GM19372 (cell line): ENCODE data around the gene RPL10A.

Source experiments
- ATAC-seq: cut with Tn5 transposase; IDR thresholded peaks from one replicate; pipeline ENCODE4 v1.9.1; 2021; ENCODE audit warnings: mild to moderate bottlenecking, low read depth, moderate library complexity; ENCODE audit not compliant: unreplicated experiment

The RPL10A gene

GRCh38 chr6:35445691-35446090 is 22.5 kb upstream of the RPL10A start:
- no peak for ATAC-seq

GRCh38 chr6:35448191-35448590 is 20.0 kb upstream of the RPL10A start:
- ATAC-seq, result no peak

- no peak for ATAC-seq
Measured at GRCh38 chr6:35449287-35449881, 18.8 kb upstream of the RPL10A start.

- ATAC-seq, result no peak
Measured at GRCh38 chr6:35451354-35452182, 16.6 kb upstream of the RPL10A start.

DNA sequence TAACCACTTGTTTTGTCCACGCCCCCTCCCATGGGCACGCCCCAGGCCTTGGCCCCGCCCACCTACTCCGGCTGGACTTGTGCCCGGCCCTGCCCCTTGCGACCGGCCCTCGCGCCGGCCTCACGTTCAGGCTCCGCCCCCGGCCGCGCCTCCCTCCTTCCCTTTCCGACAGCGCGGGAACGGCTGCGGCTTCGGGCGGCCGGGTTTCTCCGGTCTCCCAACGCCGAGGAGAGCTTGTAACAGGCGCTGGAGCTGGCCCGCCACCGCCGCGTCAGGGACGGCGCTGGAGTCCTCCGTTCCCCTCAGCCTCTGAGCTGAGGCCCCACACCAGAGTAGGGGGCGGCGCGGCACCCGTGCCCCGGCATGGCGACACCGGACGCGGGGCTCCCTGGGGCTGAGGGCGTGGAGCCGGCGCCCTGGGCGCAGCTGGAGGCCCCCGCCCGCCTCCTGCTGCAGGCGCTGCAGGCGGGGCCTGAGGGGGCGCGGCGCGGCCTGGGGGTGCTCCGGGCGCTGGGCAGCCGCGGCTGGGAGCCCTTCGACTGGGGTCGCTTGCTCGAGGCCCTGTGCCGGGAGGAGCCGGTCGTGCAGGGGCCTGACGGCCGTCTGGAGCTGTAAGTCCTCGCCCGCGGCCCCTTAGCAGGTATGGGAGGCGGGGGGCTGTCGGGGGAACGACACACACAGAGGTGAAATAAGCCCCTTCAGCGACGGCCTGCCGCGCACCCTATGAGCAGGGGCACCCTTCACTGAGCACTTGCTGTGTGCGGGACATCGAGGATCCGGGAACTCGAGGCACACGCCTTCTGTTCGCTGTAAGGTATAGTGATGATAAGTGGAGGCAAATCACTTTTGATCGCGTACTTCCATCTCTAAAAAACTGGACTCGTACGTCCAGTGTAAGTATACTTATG is 15.8 kb upstream of the RPL10A start, which contains the start of gene FANCE:
Gene FANCE, plus strand, starts transcription at position 156 of the 908 bp plus-strand sequence. Its CDS starts 208 bp downstream, at position 364.
- peak; percentile 89 for ATAC-seq

GRCh38 chr6:35453236-35453635 is 15.0 kb upstream of the RPL10A start:
- no peak for ATAC-seq

GRCh38 chr6:35454391-35455110 is 13.7 kb upstream of the RPL10A start:
- no peak for ATAC-seq

- ATAC-seq, result no peak
Measured at GRCh38 chr6:35457907-35458306, 10.3 kb upstream of the RPL10A start.

- no peak for ATAC-seq
Measured at GRCh38 chr6:35461270-35461669, 6.9 kb upstream of the RPL10A start.

GRCh38 chr6:35463292-35463691 is 4.9 kb upstream of the RPL10A start:
- ATAC-seq, result no peak

DNA sequence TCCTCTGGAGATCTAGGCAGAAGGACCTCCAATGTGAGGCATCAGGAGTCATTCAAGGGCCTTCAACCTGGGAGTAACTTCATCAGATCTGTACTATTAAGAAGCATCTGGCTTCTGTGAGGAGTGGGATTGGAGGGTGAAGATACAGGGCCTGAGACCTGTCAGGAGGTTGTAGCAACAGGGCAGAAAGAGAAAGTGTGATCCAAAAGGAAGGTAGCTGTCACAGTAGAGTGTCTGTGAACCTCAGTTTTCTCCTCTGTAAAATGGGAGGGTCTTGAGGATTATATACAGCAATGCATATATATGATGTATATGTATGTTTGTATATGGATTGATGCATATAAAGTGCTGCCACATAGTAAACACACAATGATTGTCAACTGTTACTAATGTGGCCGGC is 2.6 kb upstream of the RPL10A start:
- no peak for ATAC-seq

GRCh38 chr6:35468980-35469750 is 964 bp downstream of the RPL10A start:
- ATAC-seq, result no peak

GRCh38 chr6:35469751-35470662 is 1.8 kb downstream of the RPL10A start:
- no peak for ATAC-seq

DNA sequence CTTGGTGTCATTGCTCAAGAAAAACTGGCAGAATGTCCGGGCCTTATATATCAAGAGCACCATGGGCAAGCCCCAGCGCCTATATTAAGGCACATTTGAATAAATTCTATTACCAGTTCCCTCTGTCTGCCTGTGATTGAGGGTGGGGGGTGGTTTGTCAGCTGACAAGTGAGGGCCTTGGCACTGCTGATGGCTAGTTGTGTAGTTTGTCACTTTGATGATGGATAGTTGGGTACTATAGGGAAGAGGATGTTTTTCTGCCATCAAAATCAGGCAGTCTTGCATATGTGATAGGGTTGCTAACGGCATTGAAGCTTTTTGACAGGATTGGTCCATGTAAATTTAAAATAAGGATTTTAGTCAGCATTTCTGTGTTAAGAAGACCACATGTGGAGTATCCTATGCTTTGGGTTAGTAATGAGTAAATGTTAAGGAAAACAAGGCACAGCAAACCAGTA is 2.5 kb downstream of the RPL10A start:
- no peak for ATAC-seq

DNA sequence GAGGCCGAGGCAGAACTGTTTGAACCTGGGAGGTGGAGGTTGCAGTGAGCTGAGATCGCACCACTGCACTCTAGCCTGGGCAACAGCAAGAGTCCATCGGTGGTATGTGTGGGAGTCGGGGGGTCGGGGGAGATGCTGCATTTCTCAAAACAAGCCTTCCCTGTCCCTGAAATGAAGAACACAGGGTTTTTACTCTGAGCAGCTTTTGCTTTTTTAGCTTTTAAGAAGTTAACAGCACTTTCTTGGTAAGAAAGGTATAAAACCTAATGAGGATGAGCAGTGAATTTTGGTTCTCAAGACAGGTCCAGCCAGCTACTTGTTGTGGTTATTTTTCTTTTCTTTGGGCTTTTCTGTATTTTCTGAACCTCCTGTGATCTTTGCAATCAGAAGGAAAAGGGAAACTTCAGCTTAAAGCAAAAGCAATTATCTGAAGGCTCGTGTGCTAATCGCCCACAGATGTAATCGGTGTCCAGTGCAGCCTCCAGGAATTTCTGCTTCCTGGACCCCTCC is 3.7 kb downstream of the RPL10A start:
- ATAC-seq, result no peak

DNA sequence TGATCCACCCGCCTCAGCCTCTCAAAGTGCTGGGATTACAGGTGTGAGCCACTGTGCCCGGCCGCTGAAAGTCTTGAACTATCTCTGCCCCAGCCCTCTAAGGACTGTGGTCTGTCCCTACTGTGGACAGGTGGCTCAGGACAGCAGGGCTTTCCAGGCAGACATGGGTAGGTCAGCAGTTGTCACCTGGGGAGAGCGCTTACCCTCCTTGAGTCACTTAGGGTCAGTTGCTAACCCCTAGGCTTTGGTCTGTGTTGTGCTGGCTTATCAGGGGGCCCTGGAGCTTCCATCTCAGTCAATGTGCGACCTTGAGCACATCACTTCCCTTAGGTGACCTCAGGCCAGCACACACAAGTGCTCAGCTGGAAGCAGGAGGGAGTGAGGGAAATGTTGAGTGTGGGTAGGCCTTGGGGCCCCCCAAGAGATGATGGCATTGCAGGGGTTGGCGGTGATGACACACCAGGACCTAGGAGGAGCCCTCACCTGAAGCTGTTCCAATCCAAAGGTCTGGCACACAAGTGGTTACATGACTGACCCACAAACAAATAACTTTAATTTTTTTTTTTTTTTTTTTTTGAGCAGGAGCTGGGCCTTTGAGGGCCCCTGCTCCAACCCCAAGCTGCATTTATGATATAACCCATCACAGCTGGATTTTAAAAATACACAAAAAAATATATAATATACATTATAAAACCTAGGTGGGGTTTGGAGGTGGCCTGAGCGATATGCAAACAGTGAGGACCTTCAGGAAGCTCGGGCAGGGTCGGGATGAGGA is 5.1 kb downstream of the RPL10A start:
- ATAC-seq, result no peak

DNA sequence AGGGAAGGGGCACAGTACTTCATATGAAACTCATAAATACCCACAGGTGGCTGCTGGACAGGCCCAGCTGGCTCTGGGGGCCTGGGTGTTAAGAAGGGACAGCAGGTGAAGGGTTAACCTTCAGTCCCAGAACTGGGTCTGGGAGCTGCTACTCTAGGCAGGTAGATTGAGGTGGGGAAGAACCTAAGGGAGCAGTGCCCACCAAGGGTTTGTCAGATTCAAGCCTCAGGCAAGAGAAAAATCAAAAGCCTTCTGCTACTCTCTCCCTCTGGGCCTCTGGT is 5.6 kb downstream of the RPL10A start:
- ATAC-seq, result no peak
